Hematopoietic multipotent progenitor cell treated with erythropoietin and hydrocortisone succinate and interleukin-3 and kit ligand, for 6 days (in vitro differentiated cells): ENCODE measurements around the gene RACK1.

Experiments
- DNase-seq: peaks from one replicate; pipeline ENCODE4 v3.0.0-alpha.2; 2015

RACK1 gene

GRCh38 chr5:181259283-181259682, 15.6 kb upstream of the RACK1 start:
- peak; percentile 70 for DNase-seq

GRCh38 chr5:181258576-181258975, 14.9 kb upstream of the RACK1 start:
- DNase-seq, result no peak

- no peak for DNase-seq
Observed at GRCh38 chr5:181255836-181256578, 12.3 kb upstream of the RACK1 start.

GRCh38 chr5:181255276-181255675, 11.6 kb upstream of the RACK1 start:
- no peak for DNase-seq

GRCh38 chr5:181248277-181248676, 4.6 kb upstream of the RACK1 start:
- DNase-seq, result no peak

- DNase-seq, result peak; percentile 91
Observed at GRCh38 chr5:181246276-181247049, 2.8 kb upstream of the RACK1 start.

- no peak for DNase-seq
Observed at GRCh38 chr5:181245427-181246275, 1.9 kb upstream of the RACK1 start.

GRCh38 chr5:181243018-181243563, 615 bp downstream of the RACK1 start:
- peak; percentile 48 for DNase-seq

- no peak for DNase-seq
Observed at GRCh38 chr5:181242031-181242451, 1.7 kb downstream of the RACK1 start.

GRCh38 chr5:181241393-181241975, 2.2 kb downstream of the RACK1 start:
- peak; percentile 88 for DNase-seq

- no peak for DNase-seq
Observed at GRCh38 chr5:181239062-181239663, 4.5 kb downstream of the RACK1 start.

- no peak for DNase-seq
Observed at GRCh38 chr5:181237729-181238385, 5.8 kb downstream of the RACK1 start.

- DNase-seq, result no peak
Observed at GRCh38 chr5:181236954-181237641, 6.6 kb downstream of the RACK1 start.

- no peak for DNase-seq
Observed at GRCh38 chr5:181236471-181236870, 7.2 kb downstream of the RACK1 start.

- DNase-seq, result no peak
Observed at GRCh38 chr5:181235689-181236366, 7.9 kb downstream of the RACK1 start.

GRCh38 chr5:181235323-181235688, 8.4 kb downstream of the RACK1 start:
- no peak for DNase-seq

- DNase-seq, result no peak
Observed at GRCh38 chr5:181234455-181235306, 9.0 kb downstream of the RACK1 start.

GRCh38 chr5:181233801-181234454, 9.8 kb downstream of the RACK1 start:
- no peak for DNase-seq
